ENCODE measurements around the gene KCNG2.
A peak's percentile ranks its signal among the peaks of the same experiment; 100 is the strongest.

Gene KCNG2

DNA sequence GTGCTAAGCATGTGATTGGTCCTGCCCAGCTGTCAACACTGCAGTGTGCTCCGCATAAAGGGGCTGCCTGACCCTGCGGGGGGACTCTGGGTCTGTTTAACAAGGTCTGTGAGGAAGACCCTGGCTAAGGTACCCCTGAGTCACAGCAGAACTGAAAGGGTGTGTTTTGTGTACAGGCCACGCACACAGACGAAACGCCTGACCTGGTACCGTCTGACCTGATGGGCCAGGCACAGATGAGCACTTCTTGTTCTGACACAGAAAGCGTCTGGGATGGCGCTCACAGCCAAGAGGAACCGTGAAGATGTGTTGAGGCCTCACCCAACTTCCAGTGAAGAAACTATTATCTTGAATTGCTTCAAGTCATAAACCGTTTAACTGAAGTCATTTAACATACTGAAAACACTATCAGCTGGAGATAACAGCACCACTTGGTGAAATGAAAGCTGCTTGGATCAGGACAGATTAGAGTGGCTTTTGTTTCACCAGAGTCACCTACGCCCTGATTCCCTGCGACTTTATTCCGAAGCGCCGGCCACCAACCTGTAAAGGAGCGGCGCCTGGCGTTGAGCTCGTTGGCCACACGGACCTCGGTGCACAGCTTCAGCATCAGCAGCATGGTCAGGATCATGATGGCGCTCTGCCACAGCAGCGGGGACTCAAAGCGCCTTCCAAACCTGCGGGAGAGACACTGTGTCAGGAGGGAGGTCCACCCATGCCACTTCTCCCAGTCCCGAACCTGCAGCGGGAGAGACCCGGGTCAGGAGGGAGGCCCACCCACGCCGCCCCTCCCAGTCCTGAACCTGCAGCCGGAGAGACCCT lies 145.3 kb downstream of the KCNG2 start:
- no peak overlapping the region for H3K4me3 ChIP-seq (ENCODE audit: low read depth, low read length)
- DNase-seq, result peak; percentile 78
- H3K36me3 ChIP-seq, result peaks cover 70% of the 10 kb centered on the region
- H3K27ac ChIP-seq, result peak overlapping the region; percentile 20
- H3K9me3 ChIP-seq (ENCODE audit: severe bottlenecking), result no peaks in the 10 kb centered on the region
- peak; percentile 41; the same call in 1 of the 2 replicates for TF ChIP-seq CTCF (IDR thresholded peaks at IDR 0.05; ENCODE audit: low read depth, low read length)
- no peaks in the 10 kb centered on the region for H3K27me3 ChIP-seq (ENCODE audit: insufficient read depth, low read depth, severe bottlenecking)

DNA sequence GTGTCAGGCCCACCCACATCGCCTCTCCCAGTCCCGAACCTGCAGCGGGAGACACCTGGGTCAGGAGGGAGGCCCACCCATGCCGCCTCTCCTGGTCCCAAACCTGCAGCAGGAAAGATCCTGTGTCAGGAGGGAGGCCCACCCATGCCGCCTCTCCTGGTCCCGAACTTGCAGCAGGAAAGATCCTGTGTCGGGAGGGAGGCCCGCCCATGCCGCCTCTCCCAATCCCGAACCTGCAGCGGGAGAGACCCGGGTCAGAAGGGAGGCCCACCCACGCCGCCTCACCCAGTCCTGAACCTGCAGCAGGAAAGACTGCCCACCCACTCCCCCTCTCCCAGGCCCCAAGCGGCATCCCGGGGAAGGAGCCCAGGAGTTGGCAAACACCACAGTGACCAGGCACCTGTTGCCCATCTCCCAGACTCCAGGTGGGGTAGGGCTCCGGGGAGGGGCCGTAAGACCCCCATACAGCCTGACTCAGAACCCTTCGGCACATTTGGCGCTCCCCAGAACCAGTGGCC lies 145.9 kb downstream of the KCNG2 start:
- H3K9me3 ChIP-seq (ENCODE audit: severe bottlenecking), result no peaks in the 10 kb centered on the region
- peaks cover 74% of the 10 kb centered on the region for H3K36me3 ChIP-seq
- DNase-seq, result no peak
- H3K27ac ChIP-seq, result peak overlapping the region; percentile 20
- no peaks in the 10 kb centered on the region for H3K27me3 ChIP-seq (ENCODE audit: insufficient read depth, low read depth, severe bottlenecking)
- no peak for TF ChIP-seq CTCF (IDR thresholded peaks at IDR 0.05; ENCODE audit: low read depth, low read length)
- no peak overlapping the region for H3K4me3 ChIP-seq (ENCODE audit: low read depth, low read length)

DNA sequence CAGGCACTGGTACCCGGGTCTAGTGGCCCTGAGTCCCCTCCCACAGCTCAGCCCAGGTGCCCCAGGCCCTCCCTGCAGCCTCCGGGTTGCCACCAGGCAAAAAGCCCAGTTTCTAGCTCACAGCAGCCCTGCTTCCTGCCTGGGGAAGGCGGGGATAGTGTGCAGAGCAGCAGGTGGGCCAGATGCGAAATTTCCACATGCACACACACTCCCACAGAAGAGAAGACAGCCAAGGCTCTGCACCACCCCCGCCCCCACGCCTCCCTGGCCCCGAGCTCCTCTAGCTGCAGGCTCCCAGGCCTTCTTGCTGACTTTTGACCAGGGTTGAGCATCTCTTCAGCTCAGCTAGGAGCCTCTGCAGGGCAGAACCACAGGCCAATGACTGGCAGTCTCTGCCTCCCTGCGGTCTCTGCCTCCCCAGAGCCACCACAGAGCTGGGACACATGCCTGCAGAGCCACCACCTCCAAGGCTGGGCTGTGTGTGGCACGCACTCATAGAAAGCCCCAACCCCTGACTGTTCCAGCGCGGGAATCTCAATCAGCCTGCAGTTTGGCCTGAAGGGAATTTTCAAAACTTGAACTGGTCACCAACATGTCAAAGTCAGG lies 146.5 kb downstream of the KCNG2 start:
- Histone ChIP-seq H3K9me3 (ENCODE audit: severe bottlenecking) (no peaks in the 10 kb centered on the region), H3K36me3 (peaks cover 74% of the 10 kb centered on the region), H3K4me3 (ENCODE audit: low read depth, low read length) (no peak overlapping the region), H3K27ac (no peak overlapping the region), H3K27me3 (ENCODE audit: insufficient read depth, low read depth, severe bottlenecking) (no peaks in the 10 kb centered on the region)
- DNase-seq, result peak; percentile 23
- no peak for TF ChIP-seq CTCF (IDR thresholded peaks at IDR 0.05; ENCODE audit: low read depth, low read length)

DNA sequence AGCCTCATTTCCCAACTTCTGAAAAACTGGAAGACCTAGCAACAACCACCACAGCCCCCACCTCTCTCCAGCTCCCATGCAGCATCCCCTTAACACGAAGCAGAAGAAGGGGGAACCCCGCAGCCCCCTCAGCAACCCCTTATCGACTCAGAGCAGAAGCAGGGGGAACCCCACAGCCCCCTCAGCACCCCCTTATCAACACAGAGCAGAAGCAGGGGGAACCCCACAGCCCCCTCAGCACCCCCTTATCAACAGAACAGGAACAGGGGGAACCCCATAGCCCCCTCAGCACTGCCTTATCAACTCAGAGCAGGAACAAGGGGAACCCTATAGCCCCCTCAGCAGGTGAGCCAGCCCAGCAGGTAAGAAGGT lies 147.0 kb downstream of the KCNG2 start:
- Histone ChIP-seq H3K36me3 (peaks cover 74% of the 10 kb centered on the region), H3K27me3 (ENCODE audit: insufficient read depth, low read depth, severe bottlenecking) (no peaks in the 10 kb centered on the region), H3K9me3 (ENCODE audit: severe bottlenecking) (no peaks in the 10 kb centered on the region), H3K27ac (no peak overlapping the region; the same call in 1 of the 2 replicates), H3K4me3 (ENCODE audit: low read depth, low read length) (no peak overlapping the region)
- no peak for DNase-seq
- no peak for TF ChIP-seq CTCF (IDR thresholded peaks at IDR 0.05; ENCODE audit: low read depth, low read length)

DNA sequence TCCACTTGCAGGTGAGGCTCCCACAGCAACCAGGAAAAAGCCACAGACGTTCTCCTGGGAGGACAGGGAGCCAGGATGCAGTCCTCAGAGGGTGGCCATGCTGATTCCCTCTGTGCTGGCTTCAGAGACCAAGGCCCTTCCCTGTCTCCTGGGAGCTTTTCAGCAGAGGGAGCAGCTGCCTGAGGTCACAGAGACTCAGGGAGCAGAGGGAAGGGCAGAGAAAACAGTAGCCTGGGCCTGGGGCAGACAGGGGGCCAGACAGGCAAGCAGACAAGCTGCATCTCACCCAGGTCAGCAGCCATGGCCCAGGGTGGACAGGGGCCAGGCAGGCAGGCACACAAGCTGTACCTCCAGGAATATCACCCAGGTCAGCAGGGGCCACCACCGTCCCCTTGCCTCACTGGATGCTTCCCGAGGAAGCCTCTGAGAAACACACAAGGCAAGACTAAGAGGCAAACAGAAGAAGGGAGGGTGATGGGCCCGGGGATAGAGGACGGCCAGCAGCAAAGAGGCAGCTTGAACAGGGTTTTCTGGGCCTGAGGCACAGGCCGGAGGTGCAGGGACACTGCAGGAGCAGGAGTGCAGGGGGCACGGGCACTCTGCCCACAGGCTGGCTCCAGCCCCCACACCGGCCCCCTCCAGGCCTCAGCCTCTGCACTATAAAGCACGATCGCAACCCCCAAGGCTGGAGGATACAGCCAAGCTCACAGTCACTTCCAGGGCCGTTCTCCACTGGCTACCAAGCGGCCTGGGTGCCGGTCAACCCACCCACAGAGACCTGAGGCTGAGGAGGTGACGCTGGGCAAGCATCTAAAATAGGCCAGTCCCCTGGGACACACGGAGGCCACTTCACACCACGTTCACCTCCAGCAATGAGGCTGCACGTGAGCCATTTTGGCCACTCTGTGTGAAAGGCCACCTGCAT lies 147.6 kb downstream of the KCNG2 start:
- Histone ChIP-seq H3K9me3 (ENCODE audit: severe bottlenecking) (no peaks in the 10 kb centered on the region), H3K4me3 (ENCODE audit: low read depth, low read length) (no peak overlapping the region), H3K36me3 (peaks cover 76% of the 10 kb centered on the region), H3K27ac (no peak overlapping the region; the same call in 1 of the 2 replicates), H3K27me3 (ENCODE audit: insufficient read depth, low read depth, severe bottlenecking) (no peaks in the 10 kb centered on the region)
- DNase-seq, result peak; percentile 17
- TF ChIP-seq CTCF (IDR thresholded peaks at IDR 0.05; ENCODE audit: low read depth, low read length), result no peak

Measured in WERI-Rb-1 (cell line).